ENCODE results near the gene TOP2B.

TOP2B gene

DNA sequence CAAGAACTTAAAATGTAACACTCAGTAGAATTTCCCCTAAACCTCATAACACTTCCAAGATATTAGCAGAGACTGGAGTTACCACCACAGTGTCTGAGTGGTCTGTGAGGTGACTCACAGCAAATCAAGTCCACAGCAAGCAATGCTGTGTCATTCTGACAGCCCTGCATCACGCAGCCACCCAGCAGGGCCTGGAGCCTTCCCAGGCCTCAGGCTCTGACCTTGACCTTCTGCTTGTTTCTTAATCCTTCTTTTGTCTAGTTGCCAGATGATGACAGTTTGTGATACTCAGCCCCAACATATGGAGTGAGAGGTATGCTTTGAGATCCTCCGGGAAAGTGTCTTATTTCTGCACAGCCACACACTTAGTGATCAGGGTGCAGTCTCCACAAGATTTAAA, 82.5 kb downstream of the TOP2B start:
- Histone ChIP-seq H3K27ac (ENCODE audit: low read depth, low read length) (no peak overlapping the region), H3K36me3 (ENCODE audit: control insufficient read depth, low read length) (no peaks in the 10 kb centered on the region), H3K27me3 (ENCODE audit: control insufficient read depth, low read length) (no peaks in the 10 kb centered on the region), H3K9me3 (ENCODE audit: control insufficient read depth, insufficient read depth, low read length) (no peaks in the 10 kb centered on the region), H3K4me1 (ENCODE audit: control insufficient read depth, low read length) (no peaks in the 10 kb centered on the region), H3K79me2 (ENCODE audit: control insufficient read depth, low read length) (no peaks in the 10 kb centered on the region), H3F3A (ENCODE audit: control insufficient read depth, insufficient read depth) (no peaks in the 10 kb centered on the region), H3K4me3 (ENCODE audit: low read length) (no peak overlapping the region), H4K20me1 (ENCODE audit: control insufficient read depth, insufficient read depth, low read depth, low read length) (no peaks in the 10 kb centered on the region), H3K4me2 (ENCODE audit: low read length) (no peak overlapping the region), H3K9me2 (replicated peaks; ENCODE audit: control insufficient read depth, low read length) (no peaks in the 10 kb centered on the region)
- TF ChIP-seq EZH2phosphoT487 (IDR thresholded peaks at IDR 0.05; ENCODE audit: borderline replicate concordance, low read length) (no peak), CTCF (IDR thresholded peaks at IDR 0.05; ENCODE audit: low read depth, low read length, poor library complexity, severe bottlenecking) (no peak)

- TF ChIP-seq EZH2phosphoT487 (IDR thresholded peaks at IDR 0.05; ENCODE audit: borderline replicate concordance, low read length) (no peak), CTCF (IDR thresholded peaks at IDR 0.05; ENCODE audit: low read depth, low read length, poor library complexity, severe bottlenecking) (no peak)
- Histone ChIP-seq H3K4me2 (ENCODE audit: low read length) (no peak overlapping the region), H4K20me1 (ENCODE audit: control insufficient read depth, insufficient read depth, low read depth, low read length) (no peaks in the 10 kb centered on the region), H3K9me2 (replicated peaks; ENCODE audit: control insufficient read depth, low read length) (no peaks in the 10 kb centered on the region), H3K27me3 (ENCODE audit: control insufficient read depth, low read length) (no peaks in the 10 kb centered on the region), H3K4me1 (ENCODE audit: control insufficient read depth, low read length) (no peaks in the 10 kb centered on the region), H3K9me3 (ENCODE audit: control insufficient read depth, insufficient read depth, low read length) (no peaks in the 10 kb centered on the region), H3K4me3 (ENCODE audit: low read length) (no peak overlapping the region), H3F3A (ENCODE audit: control insufficient read depth, insufficient read depth) (no peaks in the 10 kb centered on the region), H3K27ac (ENCODE audit: low read depth, low read length) (no peak overlapping the region), H3K36me3 (ENCODE audit: control insufficient read depth, low read length) (no peaks in the 10 kb centered on the region), H3K79me2 (ENCODE audit: control insufficient read depth, low read length) (no peaks in the 10 kb centered on the region)
Measured at GRCh38 chr3:25581823-25582222, 82.9 kb downstream of the TOP2B start.

- Histone ChIP-seq H3K4me2 (ENCODE audit: low read length) (no peak overlapping the region), H3K9me2 (replicated peaks; ENCODE audit: control insufficient read depth, low read length) (no peaks in the 10 kb centered on the region), H3K9me3 (ENCODE audit: control insufficient read depth, insufficient read depth, low read length) (no peaks in the 10 kb centered on the region), H3K27ac (ENCODE audit: low read depth, low read length) (no peak overlapping the region), H3K36me3 (ENCODE audit: control insufficient read depth, low read length) (no peaks in the 10 kb centered on the region), H3K79me2 (ENCODE audit: control insufficient read depth, low read length) (no peaks in the 10 kb centered on the region), H3K4me1 (ENCODE audit: control insufficient read depth, low read length) (no peaks in the 10 kb centered on the region), H3K4me3 (ENCODE audit: low read length) (no peak overlapping the region), H3K27me3 (ENCODE audit: control insufficient read depth, low read length) (no peaks in the 10 kb centered on the region), H4K20me1 (ENCODE audit: control insufficient read depth, insufficient read depth, low read depth, low read length) (no peaks in the 10 kb centered on the region), H3F3A (ENCODE audit: control insufficient read depth, insufficient read depth) (no peaks in the 10 kb centered on the region)
- TF ChIP-seq CTCF (IDR thresholded peaks at IDR 0.05; ENCODE audit: low read depth, low read length, poor library complexity, severe bottlenecking) (no peak), EZH2phosphoT487 (IDR thresholded peaks at IDR 0.05; ENCODE audit: borderline replicate concordance, low read length) (no peak)
Measured at GRCh38 chr3:25581335-25581734, 83.4 kb downstream of the TOP2B start.

GRCh38 chr3:25580534-25580933, 84.2 kb downstream of the TOP2B start:
- H3K9me3 ChIP-seq (ENCODE audit: control insufficient read depth, insufficient read depth, low read length), result no peaks in the 10 kb centered on the region
- H3K79me2 ChIP-seq (ENCODE audit: control insufficient read depth, low read length), result no peaks in the 10 kb centered on the region
- no peaks in the 10 kb centered on the region for H3K36me3 ChIP-seq (ENCODE audit: control insufficient read depth, low read length)
- no peak overlapping the region for H3K27ac ChIP-seq (ENCODE audit: low read depth, low read length)
- no peaks in the 10 kb centered on the region for H3K9me2 ChIP-seq (replicated peaks; ENCODE audit: control insufficient read depth, low read length)
- H4K20me1 ChIP-seq (ENCODE audit: control insufficient read depth, insufficient read depth, low read depth, low read length), result no peaks in the 10 kb centered on the region
- H3F3A ChIP-seq (ENCODE audit: control insufficient read depth, insufficient read depth), result no peaks in the 10 kb centered on the region
- H3K4me3 ChIP-seq (ENCODE audit: low read length), result no peak overlapping the region
- no peaks in the 10 kb centered on the region for H3K27me3 ChIP-seq (ENCODE audit: control insufficient read depth, low read length)
- H3K4me2 ChIP-seq (ENCODE audit: low read length), result no peak overlapping the region
- TF ChIP-seq EZH2phosphoT487 (IDR thresholded peaks at IDR 0.05; ENCODE audit: borderline replicate concordance, low read length) (no peak), CTCF (IDR thresholded peaks at IDR 0.05; ENCODE audit: low read depth, low read length, poor library complexity, severe bottlenecking) (no peak)
- H3K4me1 ChIP-seq (ENCODE audit: control insufficient read depth, low read length), result no peaks in the 10 kb centered on the region

All from DOHH2 (cell line).